Measurements from ENCODE around the gene RBBP8. TPM values are rescaled to one million over a fixed set of nuclear protein-coding genes. Genes with fewer than 3 reads are reported as not detected.

Gene RBBP8
- total RNA-seq (2022; extraction: Qiagen RNA extraction; ENCODE audit: low read depth) = 24.7 to 31.5 TPM (median 25.3 TPM) in 5 replicates

DNA sequence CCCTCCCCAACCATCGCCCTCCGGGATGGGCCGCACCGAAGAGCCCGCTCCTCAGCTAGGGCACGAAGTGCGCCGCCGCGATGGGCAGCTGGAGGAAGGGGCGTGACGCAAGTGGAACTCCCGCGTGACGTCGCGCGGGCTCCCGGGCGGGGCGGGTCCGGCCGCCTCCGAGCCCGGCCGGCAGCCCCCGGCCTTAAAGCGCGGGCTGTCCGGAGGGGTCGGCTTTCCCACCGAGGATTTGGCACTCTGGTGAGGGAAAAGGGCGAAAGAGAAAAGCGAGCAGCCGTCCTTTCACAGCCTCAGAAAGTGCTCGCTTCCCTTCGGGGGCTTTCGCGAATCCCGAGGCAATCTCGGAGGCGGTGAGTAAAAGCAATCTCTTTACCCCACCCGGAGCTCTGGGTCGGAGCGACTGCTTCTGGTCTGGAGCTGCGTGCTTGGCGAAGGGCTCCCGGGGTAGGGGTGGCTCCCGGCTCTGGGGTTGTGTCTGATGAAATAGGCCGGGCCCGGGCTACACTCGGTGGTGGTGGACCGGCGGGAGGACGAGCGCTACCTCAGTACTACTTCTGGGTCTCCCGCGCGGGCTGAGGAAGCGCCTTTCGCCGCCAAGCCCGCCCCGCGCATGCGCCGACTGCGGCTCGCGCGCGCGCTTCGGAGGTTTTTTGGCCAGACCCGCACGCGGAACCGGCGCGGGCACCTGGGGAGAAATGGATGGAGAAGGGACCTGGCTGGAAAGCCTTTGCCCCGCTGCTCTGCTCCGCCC is at the start of gene RBBP8:
Gene RBBP8, plus strand, starts transcription at position 123 of the 760 bp plus-strand sequence. CDS start 3,524 bp downstream, outside the sequence.

Other genes starting within 250 kb of the RBBP8 start
- gene CABLES1, start 202.2 kb downstream of the RBBP8 start, total RNA-seq (2022; extraction: Qiagen RNA extraction; ENCODE audit: low read depth) = 11.3 to 14.6 TPM (median 12.6 TPM) in 5 replicates